HuH-7 (cell line): ENCODE results near the gene ETFBKMT.

ENCODE experiments used
- DNase-seq: peaks from one replicate; pipeline ENCODE4 v3.0.0; 2011; ENCODE audit warnings: low spot score

Gene ETFBKMT

GRCh38 chr12:31659087-31659942, at the start of gene ETFBKMT:
ETFBKMT (plus strand) TSS chr12:31659688; CDS start chr12:31661954, 2,266 bp downstream.
- DNase-seq, result peak; percentile 86

- DNase-seq, result no peak
Measured at GRCh38 chr12:31612819-31613218, 46.7 kb upstream of the ETFBKMT start.

GRCh38 chr12:31618228-31619025, 41.1 kb upstream of the ETFBKMT start:
- DNase-seq, result no peak

GRCh38 chr12:31620311-31620710, 39.2 kb upstream of the ETFBKMT start:
- DNase-seq, result peak; percentile 83

- DNase-seq, result no peak
Measured at GRCh38 chr12:31622038-31622437, 37.5 kb upstream of the ETFBKMT start.

GRCh38 chr12:31626270-31626995, 33.1 kb upstream of the ETFBKMT start:
- no peak for DNase-seq

- DNase-seq, result no peak
Measured at GRCh38 chr12:31627456-31628054, 31.9 kb upstream of the ETFBKMT start.

- DNase-seq, result no peak
Measured at GRCh38 chr12:31629756-31630732, 29.4 kb upstream of the ETFBKMT start.

GRCh38 chr12:31631023-31631724, 28.3 kb upstream of the ETFBKMT start:
- no peak for DNase-seq

GRCh38 chr12:31631809-31632208, 27.7 kb upstream of the ETFBKMT start:
- DNase-seq, result no peak

- no peak for DNase-seq
Measured at GRCh38 chr12:31633464-31633863, 26.0 kb upstream of the ETFBKMT start.

GRCh38 chr12:31634620-31635019, 24.9 kb upstream of the ETFBKMT start:
- no peak for DNase-seq

- DNase-seq, result no peak
Measured at GRCh38 chr12:31641509-31642090, 17.9 kb upstream of the ETFBKMT start.

GRCh38 chr12:31644536-31644935, 15.0 kb upstream of the ETFBKMT start:
- DNase-seq, result no peak

GRCh38 chr12:31645924-31646323, 13.6 kb upstream of the ETFBKMT start:
- no peak for DNase-seq

GRCh38 chr12:31647086-31647491, 12.4 kb upstream of the ETFBKMT start:
- DNase-seq, result no peak

- no peak for DNase-seq
Measured at GRCh38 chr12:31650918-31651317, 8.6 kb upstream of the ETFBKMT start.

- DNase-seq, result no peak
Measured at GRCh38 chr12:31651893-31652521, 7.5 kb upstream of the ETFBKMT start.

GRCh38 chr12:31655208-31655607, 4.3 kb upstream of the ETFBKMT start:
- DNase-seq, result no peak
